Mucosa of stomach (tissue), 1 donor: ENCODE data around the gene KCNMA1.

Experiments
- H3K27me3 ChIP-seq: one replicate; pipeline ENCODE4 v1.7.0; 2013; ENCODE audit warnings: mild to moderate bottlenecking, low read length; ENCODE audit not compliant: control insufficient read depth, insufficient read depth
- H3K36me3 ChIP-seq: one replicate; pipeline ENCODE4 v1.7.0; 2013; ENCODE audit warnings: low read length; ENCODE audit not compliant: control insufficient read depth, insufficient read depth
- H3K4me1 ChIP-seq: one replicate; pipeline ENCODE4 v1.7.0; 2013; ENCODE audit warnings: mild to moderate bottlenecking, low read length; ENCODE audit not compliant: control insufficient read depth, insufficient read depth
- H3K4me3 ChIP-seq: one replicate; pipeline ENCODE4 v1.7.0; 2013; ENCODE audit warnings: low read length
- H3K9ac ChIP-seq: one replicate; pipeline ENCODE4 v1.7.0; 2013; ENCODE audit warnings: mild to moderate bottlenecking, low read length, moderate library complexity
- H3K9me3 ChIP-seq: one replicate; pipeline ENCODE4 v1.7.0; 2013; ENCODE audit warnings: mild to moderate bottlenecking, low read length, moderate library complexity; ENCODE audit not compliant: control insufficient read depth
- donor health status: Pancreatic carcinoma.

KCNMA1 gene

GRCh38 chr10:77504873-77505257, 132.7 kb downstream of the KCNMA1 start:
- Histone ChIP-seq H3K36me3 (no peaks in the 10 kb centered on the region), H3K4me3 (no peak overlapping the region), H3K27me3 (no peaks in the 10 kb centered on the region), H3K9me3 (no peaks in the 10 kb centered on the region), H3K9ac (no peak overlapping the region), H3K4me1 (no peaks in the 10 kb centered on the region)

- no peaks in the 10 kb centered on the region for H3K36me3 ChIP-seq
- H3K27me3 ChIP-seq: no peaks in the 10 kb centered on the region
- H3K4me3 ChIP-seq: no peak overlapping the region
- no peaks in the 10 kb centered on the region for H3K4me1 ChIP-seq
- no peaks in the 10 kb centered on the region for H3K9me3 ChIP-seq
- H3K9ac ChIP-seq: no peak overlapping the region
Measured at GRCh38 chr10:77504196-77504872, 133.3 kb downstream of the KCNMA1 start.

DNA sequence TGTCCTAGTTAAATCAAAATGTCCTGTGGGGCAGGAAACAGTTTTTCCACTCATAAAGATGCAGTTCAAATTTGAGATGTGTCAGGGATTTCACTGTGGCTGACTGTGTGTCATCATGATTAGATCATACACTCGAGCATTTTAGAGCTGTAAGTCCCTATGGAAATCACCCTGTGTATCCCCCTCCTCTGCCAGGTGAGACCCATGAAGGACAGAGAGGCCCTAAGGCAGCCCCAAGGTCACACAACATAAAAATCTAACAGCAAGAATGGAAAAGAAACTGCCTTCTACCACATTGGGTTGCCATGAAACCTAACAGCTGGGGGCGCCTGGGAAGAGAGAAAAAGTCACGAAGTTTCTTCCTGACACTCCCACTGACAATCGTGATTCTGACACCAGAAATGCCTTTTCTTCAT, 135.8 kb downstream of the KCNMA1 start:
- Histone ChIP-seq H3K36me3 (no peaks in the 10 kb centered on the region), H3K27me3 (no peaks in the 10 kb centered on the region), H3K4me3 (no peak overlapping the region), H3K4me1 (no peaks in the 10 kb centered on the region), H3K9me3 (no peaks in the 10 kb centered on the region), H3K9ac (no peak overlapping the region)

DNA sequence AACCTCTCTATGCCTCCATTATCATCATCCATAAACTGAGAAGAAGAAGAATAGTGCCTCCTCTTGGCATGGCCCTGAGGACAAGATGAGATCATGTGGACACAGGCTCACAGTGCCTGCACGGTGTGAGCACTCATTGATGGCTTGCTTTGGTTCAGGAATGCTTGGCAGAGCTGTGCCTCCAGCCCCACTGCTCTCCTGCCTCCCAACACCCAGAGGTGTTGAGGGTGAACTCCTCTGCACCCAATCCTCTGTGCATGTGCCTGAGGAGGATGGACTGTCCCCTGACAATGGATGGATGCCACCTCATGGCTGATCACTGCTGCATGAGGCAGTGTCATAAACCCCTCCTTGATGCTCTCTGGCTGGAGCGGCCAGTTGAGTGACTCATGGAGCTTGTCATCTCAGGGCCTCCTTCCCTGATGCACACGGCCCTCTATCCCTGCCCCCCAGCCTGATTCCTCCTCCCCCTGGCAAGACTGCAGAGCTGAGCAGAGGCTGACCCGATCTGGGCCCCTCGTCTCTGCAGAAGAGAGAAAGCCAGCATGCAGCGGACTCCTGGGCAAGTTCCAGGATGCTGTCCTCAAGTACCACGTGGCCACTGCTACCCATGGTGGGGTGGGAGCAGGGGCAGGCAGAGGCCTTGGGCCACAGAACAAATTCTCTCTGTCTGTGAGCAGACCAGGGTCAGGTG, 136.3 kb downstream of the KCNMA1 start:
- no peaks in the 10 kb centered on the region for H3K27me3 ChIP-seq
- H3K4me3 ChIP-seq: no peak overlapping the region
- H3K9me3 ChIP-seq: no peaks in the 10 kb centered on the region
- H3K9ac ChIP-seq: no peak overlapping the region
- no peaks in the 10 kb centered on the region for H3K36me3 ChIP-seq
- no peaks in the 10 kb centered on the region for H3K4me1 ChIP-seq

DNA sequence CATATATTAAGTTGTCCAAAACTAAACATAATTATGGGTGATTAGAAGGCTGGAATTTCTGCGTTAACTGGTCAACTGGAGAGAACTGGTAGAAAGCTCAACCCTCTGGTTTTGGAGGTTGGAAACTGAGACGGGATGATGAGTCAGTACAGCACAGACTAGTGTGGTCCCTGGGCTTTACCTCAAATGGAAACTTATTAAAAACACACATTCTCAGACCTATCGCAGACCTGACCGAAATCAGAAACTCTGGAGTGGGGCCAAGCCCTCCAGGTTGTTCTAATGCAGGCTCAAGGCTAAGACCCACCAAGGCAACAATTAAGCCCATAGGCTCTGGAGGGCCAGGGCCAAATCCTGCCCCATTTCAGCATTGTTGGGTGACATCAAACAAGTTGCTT, 136.9 kb downstream of the KCNMA1 start:
- Histone ChIP-seq H3K9ac (no peak overlapping the region), H3K4me3 (no peak overlapping the region), H3K9me3 (no peaks in the 10 kb centered on the region), H3K27me3 (no peaks in the 10 kb centered on the region), H3K4me1 (no peaks in the 10 kb centered on the region), H3K36me3 (no peaks in the 10 kb centered on the region)

DNA sequence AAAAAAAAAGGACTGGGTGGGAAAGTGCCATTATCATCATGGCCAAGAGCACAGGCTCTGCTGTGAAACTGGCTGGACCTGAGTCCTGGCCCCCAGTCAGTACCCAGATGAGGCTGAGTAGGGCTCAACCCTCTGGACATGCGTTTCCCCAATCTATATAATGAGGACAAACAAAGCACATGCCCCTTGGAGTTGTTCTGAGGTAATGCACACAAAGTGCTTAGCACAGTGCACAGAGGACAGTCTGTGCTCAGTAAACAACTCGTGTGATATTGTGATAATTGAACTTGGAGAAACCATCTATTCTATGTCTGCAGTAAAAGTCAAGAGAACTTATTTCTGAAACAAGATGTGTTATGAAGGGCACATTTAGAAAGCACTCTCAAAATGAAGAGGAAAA, 138.8 kb downstream of the KCNMA1 start:
- Histone ChIP-seq H3K36me3 (no peaks in the 10 kb centered on the region), H3K4me3 (no peak overlapping the region), H3K27me3 (no peaks in the 10 kb centered on the region), H3K9ac (no peak overlapping the region), H3K9me3 (no peaks in the 10 kb centered on the region), H3K4me1 (no peaks in the 10 kb centered on the region)

- Histone ChIP-seq H3K9me3 (no peaks in the 10 kb centered on the region), H3K36me3 (no peaks in the 10 kb centered on the region), H3K9ac (no peak overlapping the region), H3K4me1 (no peaks in the 10 kb centered on the region), H3K27me3 (no peaks in the 10 kb centered on the region), H3K4me3 (no peak overlapping the region)
Measured at GRCh38 chr10:77498210-77498609, 139.4 kb downstream of the KCNMA1 start.

DNA sequence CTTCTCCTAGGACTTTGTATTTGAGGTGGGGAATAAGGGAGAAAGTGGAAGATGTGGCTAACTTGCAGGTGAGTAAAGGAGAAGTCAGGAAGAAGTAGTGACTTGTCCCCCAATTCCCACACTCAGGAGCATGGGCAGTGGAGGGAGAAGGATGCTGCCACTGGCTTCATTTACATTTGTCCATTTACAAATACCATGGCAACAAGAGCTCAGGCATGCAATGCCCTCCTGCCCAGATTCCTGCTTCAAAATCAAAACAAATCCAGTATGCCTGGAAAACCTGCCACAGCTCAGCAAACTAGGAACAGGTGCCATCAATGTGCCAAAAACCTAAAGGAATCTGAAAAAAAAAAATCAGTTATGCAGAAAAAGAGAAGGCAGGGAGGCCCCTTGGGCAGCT, 139.9 kb downstream of the KCNMA1 start:
- Histone ChIP-seq H3K4me1 (no peaks in the 10 kb centered on the region), H3K27me3 (no peaks in the 10 kb centered on the region), H3K9me3 (no peaks in the 10 kb centered on the region), H3K9ac (no peak overlapping the region), H3K4me3 (no peak overlapping the region), H3K36me3 (no peaks in the 10 kb centered on the region)

- no peak overlapping the region for H3K9ac ChIP-seq
- no peaks in the 10 kb centered on the region for H3K9me3 ChIP-seq
- no peaks in the 10 kb centered on the region for H3K27me3 ChIP-seq
- H3K4me1 ChIP-seq: no peaks in the 10 kb centered on the region
- H3K4me3 ChIP-seq: no peak overlapping the region
- no peaks in the 10 kb centered on the region for H3K36me3 ChIP-seq
Measured at GRCh38 chr10:77496941-77497420, 140.6 kb downstream of the KCNMA1 start.

GRCh38 chr10:77494756-77495541, 142.7 kb downstream of the KCNMA1 start:
- Histone ChIP-seq H3K27me3 (no peaks in the 10 kb centered on the region), H3K36me3 (no peaks in the 10 kb centered on the region), H3K4me3 (no peak overlapping the region), H3K4me1 (no peaks in the 10 kb centered on the region), H3K9me3 (no peaks in the 10 kb centered on the region), H3K9ac (no peak overlapping the region)

- no peaks in the 10 kb centered on the region for H3K27me3 ChIP-seq
- H3K4me3 ChIP-seq: no peak overlapping the region
- no peaks in the 10 kb centered on the region for H3K36me3 ChIP-seq
- H3K9ac ChIP-seq: no peak overlapping the region
- no peaks in the 10 kb centered on the region for H3K9me3 ChIP-seq
- no peaks in the 10 kb centered on the region for H3K4me1 ChIP-seq
Measured at GRCh38 chr10:77494327-77494726, 143.3 kb downstream of the KCNMA1 start.

DNA sequence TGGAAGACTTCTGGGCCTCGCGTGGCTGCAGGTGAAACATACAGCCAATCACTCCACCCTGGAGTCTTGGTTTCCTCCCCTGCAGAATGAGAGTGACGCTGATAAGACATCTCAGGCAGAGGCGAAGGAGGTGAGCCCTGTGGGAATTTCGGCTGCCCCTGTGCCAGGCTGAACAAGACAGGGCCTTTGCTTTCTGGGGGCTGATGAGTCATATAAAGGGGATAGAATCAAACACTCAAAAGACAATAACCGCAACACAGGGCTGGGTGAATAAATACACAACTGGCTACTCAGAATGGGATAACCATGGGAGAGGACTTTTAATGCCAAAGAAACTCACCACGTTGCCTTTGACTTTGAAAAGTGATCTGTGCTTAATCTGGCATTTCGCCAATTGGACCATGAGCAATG, 143.8 kb downstream of the KCNMA1 start:
- no peaks in the 10 kb centered on the region for H3K9me3 ChIP-seq
- no peaks in the 10 kb centered on the region for H3K36me3 ChIP-seq
- no peak overlapping the region for H3K9ac ChIP-seq
- no peak overlapping the region for H3K4me3 ChIP-seq
- no peaks in the 10 kb centered on the region for H3K4me1 ChIP-seq
- no peaks in the 10 kb centered on the region for H3K27me3 ChIP-seq
